TTC549 (cell line): ENCODE results near the gene APPL2.

Experiments used
- FAIRE-seq: peaks from 2 replicates; lab custom pipeline; 2012; peaks lifted over from hg19 to GRCh38; lab: Jason Lieb, UNC

The APPL2 gene, protein sequence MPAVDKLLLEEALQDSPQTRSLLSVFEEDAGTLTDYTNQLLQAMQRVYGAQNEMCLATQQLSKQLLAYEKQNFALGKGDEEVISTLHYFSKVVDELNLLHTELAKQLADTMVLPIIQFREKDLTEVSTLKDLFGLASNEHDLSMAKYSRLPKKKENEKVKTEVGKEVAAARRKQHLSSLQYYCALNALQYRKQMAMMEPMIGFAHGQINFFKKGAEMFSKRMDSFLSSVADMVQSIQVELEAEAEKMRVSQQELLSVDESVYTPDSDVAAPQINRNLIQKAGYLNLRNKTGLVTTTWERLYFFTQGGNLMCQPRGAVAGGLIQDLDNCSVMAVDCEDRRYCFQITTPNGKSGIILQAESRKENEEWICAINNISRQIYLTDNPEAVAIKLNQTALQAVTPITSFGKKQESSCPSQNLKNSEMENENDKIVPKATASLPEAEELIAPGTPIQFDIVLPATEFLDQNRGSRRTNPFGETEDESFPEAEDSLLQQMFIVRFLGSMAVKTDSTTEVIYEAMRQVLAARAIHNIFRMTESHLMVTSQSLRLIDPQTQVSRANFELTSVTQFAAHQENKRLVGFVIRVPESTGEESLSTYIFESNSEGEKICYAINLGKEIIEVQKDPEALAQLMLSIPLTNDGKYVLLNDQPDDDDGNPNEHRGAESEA

DNA sequence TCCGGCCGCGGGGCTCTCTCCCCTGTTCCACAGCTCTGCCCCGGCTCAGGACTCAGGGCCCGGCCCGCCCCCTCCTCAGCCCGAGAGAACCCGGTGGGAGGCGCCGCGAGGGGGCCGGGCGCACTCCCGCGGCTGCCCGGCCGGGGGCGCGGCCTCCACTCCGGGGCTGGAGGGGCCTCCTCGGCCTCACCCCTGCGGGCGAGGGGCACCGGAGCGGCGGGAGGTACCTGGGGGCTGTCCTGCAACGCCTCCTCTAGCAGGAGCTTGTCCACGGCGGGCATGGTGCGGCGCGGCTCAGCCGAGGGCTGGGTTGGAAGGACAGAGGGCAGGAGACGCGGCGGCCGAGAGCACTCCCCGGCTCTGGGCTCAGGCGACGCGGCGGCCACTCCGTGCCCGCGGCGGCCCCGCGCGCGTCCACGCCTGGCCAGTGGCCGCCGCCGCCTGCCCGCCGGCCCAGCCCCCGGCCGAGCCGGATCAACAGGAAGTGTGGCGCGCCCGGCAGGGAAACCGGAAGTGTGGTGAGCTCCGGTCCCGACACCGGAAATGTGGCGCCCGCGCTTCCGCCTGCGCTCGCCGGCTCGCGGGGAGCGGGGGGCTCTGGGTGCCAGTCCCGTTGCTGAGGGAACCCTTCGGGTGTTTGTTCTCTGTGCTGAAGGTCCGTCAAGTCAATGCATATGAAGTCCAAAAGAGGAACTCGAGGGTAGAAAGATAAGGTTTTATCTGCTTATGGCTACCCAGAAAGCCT is at the start of gene APPL2:
Gene APPL2 (minus strand): TSS at position 443 of the 745 bp plus-strand sequence. CDS start 162 bp downstream, at position 281.
- FAIRE-seq, result no peak

DNA sequence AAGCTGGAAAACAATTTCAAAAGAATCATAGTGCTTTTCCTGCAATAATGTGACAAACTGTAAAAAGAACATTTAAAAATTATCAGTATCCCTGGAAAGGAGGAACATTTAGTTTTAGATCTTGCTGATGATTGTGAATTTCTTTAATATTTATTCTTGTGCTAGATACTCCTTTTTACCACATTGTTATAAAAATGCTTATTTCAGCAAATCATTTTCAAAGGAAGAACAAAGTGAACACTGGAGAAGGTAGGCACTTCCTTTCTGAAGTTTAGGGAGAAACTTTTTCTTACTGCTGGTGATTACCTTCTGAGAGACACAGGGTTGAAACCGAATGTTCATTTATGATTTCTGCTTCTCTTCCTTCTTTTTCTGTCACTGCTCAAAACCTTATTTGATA is 49.4 kb upstream of the APPL2 start:
- no peak for FAIRE-seq

DNA sequence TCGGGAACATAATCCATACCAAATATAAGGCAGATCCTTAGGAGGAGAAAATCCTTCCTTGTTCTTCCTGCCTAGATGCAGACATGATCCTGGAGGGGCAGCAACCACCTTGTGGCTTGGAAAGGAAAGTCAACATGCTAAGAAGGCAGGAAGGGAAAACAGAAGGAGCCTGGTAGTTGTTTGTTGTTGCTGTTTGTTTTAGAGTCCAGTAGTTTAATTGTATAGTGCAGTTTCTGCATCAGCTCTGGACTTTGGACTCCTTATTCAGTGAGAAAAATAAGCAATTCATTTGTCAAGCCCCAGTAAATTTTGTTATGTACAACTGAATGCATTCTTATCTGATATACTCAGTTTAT is 45.7 kb upstream of the APPL2 start:
- FAIRE-seq, result no peak

DNA sequence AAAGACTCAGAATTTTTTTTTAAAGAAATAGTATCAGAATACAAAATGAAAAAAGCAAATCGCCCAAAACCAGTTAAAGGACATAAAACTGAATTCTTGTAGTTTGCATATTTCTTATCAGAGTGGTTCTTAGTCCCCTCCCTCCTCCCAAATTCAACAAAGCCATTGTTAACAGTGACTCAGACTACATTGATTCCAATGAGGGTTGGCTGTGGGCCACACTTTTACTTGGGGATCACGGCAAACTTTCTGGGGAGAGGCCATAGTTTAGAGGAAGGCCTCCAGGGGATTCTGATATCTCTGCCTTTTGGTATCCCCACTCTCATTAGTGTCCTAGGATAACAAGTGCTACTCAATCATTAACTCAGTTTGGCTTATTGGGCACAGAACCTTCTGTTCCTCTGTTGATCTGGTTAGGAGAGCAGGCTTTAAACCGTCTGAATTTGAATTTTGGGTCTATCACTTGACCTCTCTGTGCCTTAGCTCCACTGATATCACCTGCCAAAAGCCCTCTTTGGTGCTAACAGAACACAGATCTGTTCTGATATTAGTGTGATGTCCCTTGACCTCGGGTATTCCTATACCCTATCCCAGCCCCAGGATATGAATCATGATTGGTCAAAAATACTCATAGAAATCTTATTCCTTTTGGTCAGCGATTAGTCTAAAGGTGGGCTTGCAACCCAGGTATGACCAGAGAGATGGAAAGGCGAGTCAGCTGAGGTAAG is 45.2 kb upstream of the APPL2 start:
- no peak for FAIRE-seq

DNA sequence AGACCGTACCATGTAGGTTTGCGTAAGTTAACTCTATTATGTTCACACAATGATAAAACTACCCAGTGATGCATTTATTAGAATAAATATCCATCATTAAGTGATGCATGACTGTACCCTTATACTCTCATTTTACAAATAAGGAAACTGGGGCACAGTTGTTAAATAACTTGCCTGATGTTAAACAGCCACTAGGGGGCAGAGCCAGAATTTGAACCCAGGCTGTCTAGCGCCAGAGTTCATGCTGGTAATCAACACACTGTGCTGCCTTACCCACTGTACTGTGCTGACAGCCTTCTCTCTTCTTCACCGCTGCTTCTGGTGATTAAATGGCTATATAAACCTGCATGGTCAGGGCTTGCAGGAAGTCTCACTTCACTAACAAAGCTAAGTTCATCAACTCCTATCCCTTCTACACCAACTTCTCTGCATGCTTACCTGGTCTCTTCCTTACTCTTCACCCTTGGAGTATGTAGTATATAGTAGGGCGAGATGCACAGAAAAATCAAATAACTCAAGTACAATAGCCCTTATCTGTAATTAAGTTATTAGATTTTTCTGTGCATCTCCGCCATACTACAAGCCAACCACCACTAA is 43.6 kb upstream of the APPL2 start:
- no peak for FAIRE-seq

DNA sequence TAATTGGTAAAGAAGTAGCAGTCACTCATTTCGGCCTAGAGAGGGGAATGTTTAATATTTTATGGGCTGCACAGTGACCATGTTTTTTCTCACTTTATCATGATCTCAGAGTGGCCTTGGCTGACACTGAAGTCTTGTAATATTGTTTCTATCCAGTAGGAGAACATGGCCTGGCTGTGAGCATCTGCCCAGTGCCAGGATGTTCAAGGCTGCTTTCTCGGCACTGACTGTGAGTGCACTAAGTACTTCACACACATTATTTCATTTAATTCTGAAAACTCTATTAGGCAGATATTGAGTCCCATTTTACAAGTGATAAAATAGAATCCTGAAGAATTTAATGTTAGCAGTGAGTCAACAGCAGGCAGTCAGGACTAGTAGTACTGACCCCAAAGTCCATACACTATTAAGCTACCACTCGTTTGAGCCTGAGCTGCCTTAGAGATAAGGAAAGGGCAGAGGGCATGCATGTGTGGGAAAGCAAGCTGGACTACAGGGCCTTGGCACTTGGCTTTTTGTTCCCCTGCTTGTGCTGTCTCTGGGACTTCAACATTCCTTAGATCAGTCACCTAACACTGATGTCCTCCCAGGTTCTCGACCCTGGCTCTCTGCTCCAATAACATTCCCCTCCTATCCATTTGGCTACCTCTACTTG is 42.2 kb upstream of the APPL2 start:
- no peak for FAIRE-seq

DNA sequence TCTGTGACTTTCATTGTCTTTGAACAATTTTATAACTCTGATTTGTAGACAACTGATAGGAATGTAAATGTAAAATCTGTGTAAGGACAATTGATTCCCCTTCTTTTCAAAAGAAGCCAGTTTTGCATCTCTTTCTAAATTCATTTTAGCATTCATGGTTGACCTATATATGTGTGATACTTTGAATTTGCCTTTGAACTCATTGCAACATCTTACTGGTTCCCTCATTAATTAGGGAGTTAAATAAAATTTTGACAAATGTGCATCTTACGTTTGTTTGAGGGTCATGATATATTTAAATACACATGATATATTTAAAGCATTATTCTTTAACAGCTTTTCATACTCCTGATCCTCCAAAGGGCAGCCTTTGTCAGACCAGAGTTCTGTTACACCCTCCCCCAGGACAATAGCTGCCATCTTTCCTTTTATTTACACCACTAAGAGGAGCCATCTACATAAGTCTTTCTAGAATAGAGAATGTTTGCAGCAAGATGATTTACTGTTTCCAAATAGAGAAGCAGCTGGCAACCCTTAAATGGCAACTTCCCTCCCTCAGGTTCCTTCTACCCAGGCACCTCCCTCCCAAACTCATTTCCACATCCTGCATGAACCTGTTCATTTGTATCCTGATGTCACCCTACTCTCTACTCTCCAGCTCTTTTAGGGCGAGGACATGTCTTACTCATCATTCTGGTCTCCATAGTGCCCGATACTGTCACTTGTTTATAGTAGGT is 40.2 kb upstream of the APPL2 start:
- FAIRE-seq, result no peak

DNA sequence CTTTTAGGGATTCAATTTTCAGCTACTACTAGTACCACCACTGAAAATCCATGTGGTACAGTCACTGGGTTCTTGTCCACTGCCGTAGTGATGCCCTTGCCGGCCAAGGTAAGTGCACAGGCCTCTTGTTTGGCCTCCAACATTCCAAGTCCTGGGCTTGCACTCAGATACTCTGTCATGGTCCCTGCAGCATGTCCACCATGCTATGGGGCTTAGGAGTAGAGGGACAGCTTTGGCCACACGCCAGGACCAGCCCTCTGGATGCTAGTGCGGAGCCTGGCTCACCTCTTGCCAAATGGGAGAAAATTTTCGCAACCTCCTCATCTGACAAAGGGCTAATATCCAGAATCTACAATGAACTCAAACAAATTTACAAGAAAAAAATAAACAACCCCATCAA is 38.6 kb upstream of the APPL2 start:
- FAIRE-seq, result no peak

DNA sequence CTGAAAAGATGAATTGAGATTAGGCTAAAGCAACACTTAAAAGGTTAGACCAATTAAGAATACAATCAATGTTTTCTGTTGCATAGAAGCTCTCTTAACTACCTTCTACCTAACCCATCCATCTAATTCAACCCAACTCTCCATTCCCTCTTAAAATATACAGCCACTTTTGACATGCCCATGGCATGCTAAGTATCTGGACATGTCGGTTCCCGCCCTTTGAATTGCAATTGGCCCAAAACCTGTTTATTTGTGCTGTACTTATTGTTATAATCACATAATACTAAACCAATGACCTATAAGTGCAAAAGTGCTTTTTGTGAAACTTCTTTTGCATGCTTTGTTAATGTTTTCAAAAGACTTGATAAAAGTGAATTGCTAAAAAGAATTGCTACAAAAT is 37.6 kb upstream of the APPL2 start:
- no peak for FAIRE-seq

DNA sequence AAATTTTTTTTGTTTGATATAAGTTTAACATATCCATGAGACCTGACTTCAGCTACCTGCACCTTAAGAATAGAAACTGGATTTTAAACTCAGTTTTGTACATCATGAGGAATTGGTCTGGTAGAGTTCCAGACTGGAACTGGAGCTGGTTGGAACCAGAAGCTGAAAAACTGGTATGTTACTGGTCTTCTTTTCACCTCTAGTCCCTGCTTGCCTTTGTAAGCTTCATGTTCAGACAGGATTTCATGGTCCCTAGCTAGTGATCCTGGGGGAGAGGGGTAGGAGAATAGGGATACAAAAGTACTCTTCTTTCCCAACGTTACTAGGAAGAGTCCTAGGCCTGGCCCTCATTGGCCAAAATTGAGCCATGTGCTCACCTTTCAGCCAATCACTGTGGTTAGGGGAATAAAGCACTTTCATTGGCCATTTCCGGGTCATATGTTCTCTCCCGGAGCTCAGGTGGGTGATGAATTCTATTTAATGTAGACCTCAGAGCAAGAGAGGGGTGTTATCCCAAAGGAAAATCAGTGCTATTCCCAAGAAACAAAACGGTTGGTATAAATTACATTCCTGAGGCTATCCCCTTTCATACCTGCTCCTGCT is 36.9 kb upstream of the APPL2 start:
- no peak for FAIRE-seq

DNA sequence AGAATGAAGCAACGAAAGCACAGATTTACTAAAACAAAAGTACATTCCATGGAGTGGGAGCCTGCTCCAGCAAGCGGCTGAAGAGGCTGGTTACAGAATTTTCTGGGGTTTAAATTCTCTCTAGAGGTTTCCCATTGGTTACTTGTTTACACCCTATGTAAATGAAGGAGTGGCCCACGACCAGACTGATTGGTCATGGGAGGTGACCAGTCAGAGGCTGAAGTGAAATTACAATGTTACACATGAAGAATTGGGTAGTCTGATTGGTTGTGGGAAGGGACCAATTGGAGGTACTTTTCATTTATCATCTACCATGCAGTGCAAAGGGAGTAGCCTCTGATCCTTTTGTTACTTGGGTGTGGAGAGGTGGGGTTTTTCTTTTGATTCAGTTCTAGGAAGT is 36.2 kb upstream of the APPL2 start:
- no peak for FAIRE-seq

DNA sequence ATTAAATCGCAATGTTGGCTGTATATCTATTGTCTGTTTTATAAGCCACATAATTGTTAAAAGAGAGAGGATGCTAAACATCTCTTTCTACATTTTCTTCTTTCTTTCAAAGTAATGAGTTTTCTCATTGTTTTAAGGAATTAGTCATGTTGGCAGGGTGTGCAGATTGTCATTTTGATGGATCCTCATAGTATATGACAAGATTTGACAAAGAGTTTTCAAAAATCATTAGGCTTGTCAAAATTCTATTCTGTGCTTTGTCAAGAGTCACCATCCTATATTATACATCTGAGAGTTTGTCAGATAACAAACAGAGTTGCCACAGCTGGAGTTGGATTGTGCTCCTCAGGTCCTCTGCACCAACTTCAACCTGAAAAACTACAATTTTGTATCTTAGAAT is 35.4 kb upstream of the APPL2 start:
- no peak for FAIRE-seq

DNA sequence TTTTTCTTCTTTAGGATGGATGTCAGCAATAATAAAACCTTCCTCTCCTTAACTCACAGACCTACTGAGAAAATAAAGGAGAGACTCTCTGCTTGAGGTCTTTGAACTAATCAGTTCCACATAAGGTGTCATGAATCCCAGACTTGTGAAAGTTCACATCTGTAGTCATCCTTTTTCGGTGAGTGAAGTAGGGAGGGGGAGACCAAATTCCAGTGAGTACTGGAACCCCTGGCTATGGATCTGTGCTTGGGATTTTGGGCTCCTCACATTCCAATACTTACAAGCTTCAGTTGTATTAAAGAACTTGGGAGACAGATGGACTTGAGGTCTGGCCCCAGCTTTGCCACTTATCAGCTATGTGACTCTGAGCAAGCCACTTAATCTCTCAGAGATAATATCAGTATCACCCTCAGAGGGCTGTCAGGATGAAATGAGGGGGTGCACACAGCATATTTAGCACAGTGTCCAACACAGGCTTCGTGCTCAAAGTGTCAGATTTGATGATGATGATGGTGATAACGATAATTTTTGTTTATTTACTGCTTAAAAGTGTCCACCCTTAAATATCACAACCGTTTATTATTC is 34.8 kb upstream of the APPL2 start:
- FAIRE-seq, result no peak

DNA sequence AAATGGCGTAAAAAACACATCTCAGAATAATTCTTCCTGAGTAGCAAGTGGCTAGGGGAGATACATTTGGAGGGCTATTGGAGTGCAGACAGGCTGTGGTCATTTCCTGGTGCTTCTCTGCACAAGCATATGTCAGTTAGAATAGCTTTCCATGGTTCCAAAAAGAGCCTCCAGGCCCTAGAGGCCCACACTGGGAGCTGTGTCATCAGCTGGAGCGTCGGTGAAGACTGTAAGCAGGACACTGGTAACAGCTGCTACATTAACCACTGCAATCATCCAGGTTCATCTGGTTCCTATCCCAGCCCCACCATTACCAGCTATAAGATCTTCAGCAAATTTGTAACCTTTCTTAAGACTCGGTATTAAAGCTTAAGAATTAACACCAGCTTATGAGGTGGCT is 31.7 kb upstream of the APPL2 start:
- no peak for FAIRE-seq

DNA sequence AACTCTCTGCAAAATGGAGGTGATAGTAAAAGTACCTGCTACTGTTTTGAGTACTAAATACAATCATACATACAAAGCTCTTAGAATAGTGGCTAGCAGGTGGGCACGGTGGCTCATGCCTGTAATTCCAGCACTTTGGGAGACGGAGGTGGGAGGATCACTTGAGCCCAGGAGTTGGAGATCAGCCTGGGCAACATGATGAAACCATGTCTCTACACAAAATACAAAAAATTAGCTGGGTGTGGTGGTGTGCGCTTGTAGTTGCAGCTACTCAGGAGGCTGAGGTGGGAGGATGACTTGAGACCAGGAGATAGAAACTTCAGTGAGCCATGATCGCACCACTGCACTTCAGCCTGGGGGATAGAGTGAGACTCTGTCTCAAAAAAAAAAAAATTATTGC is 28.8 kb upstream of the APPL2 start:
- FAIRE-seq, result no peak

DNA sequence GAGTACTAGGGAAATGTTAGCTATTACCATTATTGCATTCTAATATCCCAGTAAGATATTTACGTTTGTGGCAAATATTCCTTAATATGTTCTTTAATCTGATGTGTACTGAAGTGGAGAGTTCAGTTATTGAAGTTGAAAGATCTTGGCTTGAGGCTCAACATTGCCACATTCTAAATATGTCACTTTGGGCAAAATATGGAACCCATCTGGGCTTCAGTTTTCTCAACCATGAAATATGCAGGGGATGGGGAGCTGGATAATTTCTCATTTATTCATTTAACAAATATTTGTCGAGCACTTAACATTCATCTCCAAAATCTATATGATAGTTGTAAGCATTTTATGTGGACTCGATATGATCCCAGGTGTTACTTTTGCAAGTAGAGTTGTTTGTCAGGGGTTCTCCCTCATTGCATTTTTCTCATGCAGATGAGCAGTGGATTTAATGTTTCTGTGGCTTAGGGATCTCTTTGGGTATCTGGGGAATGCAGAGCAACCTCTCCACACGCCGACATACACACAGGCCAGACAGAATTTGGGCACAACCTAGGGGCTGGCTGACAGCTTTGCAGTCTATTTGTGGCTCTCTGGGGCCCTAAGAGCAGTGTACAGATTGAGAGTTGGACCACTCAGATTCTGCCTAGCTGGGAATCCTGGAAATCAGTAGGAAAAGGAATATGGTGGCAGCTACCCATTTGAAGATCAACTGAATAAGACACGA is 26.6 kb upstream of the APPL2 start:
- no peak for FAIRE-seq

DNA sequence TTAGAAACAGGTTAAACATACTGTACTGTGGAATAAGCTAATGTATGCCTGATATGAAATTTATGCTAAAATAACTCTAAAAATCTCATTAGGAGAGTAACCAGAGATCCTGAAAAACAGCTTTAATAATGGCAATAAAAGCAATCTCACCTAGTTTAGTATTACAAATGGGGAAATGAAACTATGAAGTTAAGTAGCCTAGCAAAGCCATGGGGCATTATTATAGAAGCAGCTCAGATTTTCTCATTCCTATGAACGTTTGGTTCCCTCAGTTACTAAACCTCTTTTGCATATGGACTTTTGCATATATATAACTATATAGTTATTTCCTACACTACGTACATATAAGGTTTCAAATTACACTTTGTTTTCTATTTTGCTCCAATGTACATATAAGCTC is 25.0 kb upstream of the APPL2 start:
- FAIRE-seq, result no peak

DNA sequence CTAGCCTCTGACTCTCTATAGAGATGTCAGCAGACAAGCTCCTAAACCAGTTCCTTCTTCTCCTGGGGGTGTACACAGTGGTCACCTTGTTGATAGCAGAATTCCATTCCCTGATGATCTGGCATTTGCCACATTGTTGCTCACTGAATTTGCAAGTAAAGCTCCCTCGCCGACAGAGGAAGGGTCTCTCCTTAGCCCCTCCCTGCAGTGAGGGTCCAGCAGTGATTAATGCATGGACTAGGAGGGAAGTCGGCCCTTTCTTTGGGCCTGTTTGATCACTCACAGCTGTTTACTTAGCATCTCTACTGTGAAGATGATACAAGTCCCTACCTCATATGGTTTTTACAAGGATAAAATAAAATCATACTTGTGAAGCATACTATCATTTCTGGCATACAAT is 23.3 kb upstream of the APPL2 start:
- no peak for FAIRE-seq

DNA sequence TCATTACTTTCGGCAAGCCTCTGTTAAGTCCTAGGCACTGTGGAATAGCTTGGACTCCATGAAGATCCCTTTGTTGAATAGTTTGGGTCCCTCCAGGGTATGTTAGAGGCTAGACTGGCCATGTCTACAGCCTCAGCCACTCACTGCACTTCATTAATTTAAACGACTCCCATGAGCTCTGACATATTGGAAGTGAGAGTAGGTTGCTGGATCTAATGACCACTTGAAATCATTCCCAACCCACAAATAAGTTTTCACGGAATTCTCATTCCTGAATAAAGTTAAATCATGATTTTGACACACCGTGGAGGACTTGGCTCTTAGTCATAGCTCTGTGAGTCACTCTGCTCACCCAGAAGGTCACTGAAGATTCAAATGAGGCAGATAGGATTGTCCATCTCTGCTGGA is 21.4 kb upstream of the APPL2 start:
- no peak for FAIRE-seq

DNA sequence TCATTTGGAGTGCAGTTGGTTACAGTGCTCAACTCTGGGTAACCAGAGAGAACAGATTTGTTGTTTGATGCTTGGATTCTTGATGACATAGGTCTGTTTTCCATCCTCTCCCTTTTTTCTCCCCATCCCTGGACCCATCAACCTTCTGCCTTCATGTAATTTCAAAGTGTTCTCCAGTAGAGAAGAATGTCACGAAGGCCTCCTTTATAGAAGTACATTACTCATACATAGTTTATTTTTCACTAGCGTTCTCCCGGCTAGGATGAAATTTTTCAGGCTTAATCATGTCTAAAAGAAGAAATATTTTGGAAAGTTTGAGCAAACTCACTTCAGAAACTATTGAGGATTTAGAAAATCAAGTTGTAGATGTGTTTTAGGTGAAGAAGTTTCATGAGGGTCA is 20.9 kb upstream of the APPL2 start:
- FAIRE-seq, result no peak
